ENCODE measurements around the gene CLEC4G. TPM values are rescaled to one million over a fixed set of nuclear protein-coding genes. Genes with fewer than 3 reads are reported as not detected.

CLEC4G gene
- total and polyA plus RNA-seq, 2 donors (not counting 3 experiments of a cell fraction or from before 2014, with no cell fraction given) = not detected

GRCh38 chr19:7699003-7699402 lies 32.9 kb downstream of the CLEC4G start:
- ChIA-PET POLR2A (no interaction called here), CTCF (interaction anchor here (1.1 to 4.1 kb wide), 2 partner anchors 18 to 101 kb away, joined by 7 to 21 read pairs; partner anchors contain the start of gene TRAPPC5)
- no peaks in the 10 kb centered on the region for H3K4me1 ChIP-seq (ENCODE audit: control insufficient read depth, extremely low read depth, insufficient read depth, low read length)
- intact Hi-C loops (cut with micrococcal nuclease) (no loop called here), dilution Hi-C loops (cut with MboI; ENCODE audit: extremely low pct_ligation_motif_present, low sequenced_read_pairs) (no loop called here)
- no peak overlapping the region for H3K4me3 ChIP-seq (replicated peaks in 1 of 3; ENCODE audit: insufficient read depth in 1 of 3, low read depth in 1 of 3, low read length in 3 of 3)
- TF ChIP-seq POLR2AphosphoS5 (IDR thresholded peaks at IDR 0.05; ENCODE audit: insufficient read depth, low read depth, low read length) (no peak), FOS (IDR thresholded peaks at IDR 0.05; ENCODE audit: borderline replicate concordance, insufficient read depth, low read length) (no peak), CTCF (IDR thresholded peaks at IDR 0.05; ENCODE audit: extremely low read depth in 1 of 2, insufficient read depth in 1 of 2, low read depth in 1 of 2, low read length in 2 of 2) (no peak), GATA2 (IDR thresholded peaks at IDR 0.05; ENCODE audit: insufficient read depth, insufficient read length, low read depth, low read length) (no peak), EZH2 (IDR thresholded peaks at IDR 0.05; ENCODE audit: borderline replicate concordance, low read depth, low read length, severe bottlenecking) (no peak), POLR2A (IDR thresholded peaks at IDR 0.05; ENCODE audit: low read depth, low read length) (no peak), JUN (IDR thresholded peaks at IDR 0.05; ENCODE audit: borderline replicate concordance, insufficient read depth, insufficient read length, low read depth) (no peak), MYC (IDR thresholded peaks at IDR 0.05; ENCODE audit: low read depth, low read length) (no peak)
- TF ChIP-seq, protein P1, sequence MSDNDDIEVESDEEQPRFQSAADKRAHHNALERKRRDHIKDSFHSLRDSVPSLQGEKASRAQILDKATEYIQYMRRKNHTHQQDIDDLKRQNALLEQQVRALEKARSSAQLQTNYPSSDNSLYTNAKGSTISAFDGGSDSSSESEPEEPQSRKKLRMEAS (IDR thresholded peaks at IDR 0.05; ENCODE audit: insufficient read depth, insufficient read length) = no peak
- no peaks in the 10 kb centered on the region for H3K79me2 ChIP-seq (ENCODE audit: control insufficient read depth, insufficient read depth, low read length)
- no peaks in the 10 kb centered on the region for H4K20me1 ChIP-seq (replicated peaks; ENCODE audit: control insufficient read depth, extremely low read depth, insufficient read depth, low read length)
- H3K9ac ChIP-seq (replicated peaks; ENCODE audit: extremely low read depth, insufficient read depth, low read length) = no peak overlapping the region
- no peak overlapping the region for H3K4me2 ChIP-seq (ENCODE audit: insufficient read depth, low read length)
- no peaks in the 10 kb centered on the region for H3K36me3 ChIP-seq (ENCODE audit: control insufficient read depth in 2 of 2, extremely low read depth in 1 of 2, insufficient read depth in 2 of 2, low read length in 2 of 2)
- no peak overlapping the region for H2AFZ ChIP-seq (ENCODE audit: low read depth, low read length)
- H3K9me3 ChIP-seq (replicated peaks; ENCODE audit: control insufficient read depth, insufficient read depth, low read length) = no peaks in the 10 kb centered on the region
- no peak overlapping the region for H3K27ac ChIP-seq (ENCODE audit: insufficient read depth, low read depth, low read length)
- BruUV-seq (replicated peaks) = no TSS peak
- no peaks in the 10 kb centered on the region for H3K27me3 ChIP-seq (ENCODE audit: control insufficient read depth in 2 of 2, insufficient read depth in 2 of 2, low read length in 2 of 2)
- H3K9me1 ChIP-seq (replicated peaks; ENCODE audit: control insufficient read depth, extremely low read depth, insufficient read depth, low read length) = no peaks in the 10 kb centered on the region
- FAIRE-seq (no peak), DNase-seq (ENCODE audit: low read depth, low spot score) (no peak)

Measured in endothelial cell of umbilical vein (primary cell).